H1 (cell line): ENCODE measurements around the gene PI4K2A. TPM values are rescaled to one million over a fixed set of nuclear protein-coding genes. Genes with fewer than 3 reads are reported as not detected.

ENCODE experiments used
- CHD1 ChIP-seq: IDR thresholded peaks from 2 replicates; pipeline ENCODE4 v1.6.1; 2012; ENCODE audit warnings: low read depth, low read length, improper control_type of control experiment
- CHD7 ChIP-seq: fragments of 300-600 bp; sonication (generic); IDR thresholded peaks from 2 replicates; pipeline ENCODE4 v1.7.1; 2012; ENCODE audit warnings: low read length, moderate library complexity, mild to moderate bottlenecking, inconsistent platforms; ENCODE audit not compliant: insufficient replicate concordance
- EGR1 ChIP-seq: IDR thresholded peaks from 2 replicates; pipeline ENCODE4 v1.6.1; 2011; ENCODE audit warnings: low read depth, low read length, borderline replicate concordance
- EZH2 ChIP-seq: fragments of 200-600 bp; sonication (generic); IDR thresholded peaks from 2 replicates; pipeline ENCODE4 v1.7.1; 2012; ENCODE audit warnings: low read depth, mild to moderate bottlenecking, moderate library complexity, low read length, inconsistent platforms; ENCODE audit not compliant: severe bottlenecking
- HDAC2 ChIP-seq, 2 experiments: fragments of 300-600 bp in 1 of 2; sonication (generic) in 1 of 2; IDR thresholded peaks; 2 replicates each; pipeline ENCODE4 v1.6.1; 2011 to 2012; ENCODE audit warnings: low read depth in 2 of 2, low read length in 2 of 2, mild to moderate bottlenecking in 2 of 2, moderate library complexity in 2 of 2, borderline replicate concordance in 1 of 2, inconsistent platforms in 1 of 2
- SIRT6 ChIP-seq: IDR thresholded peaks from one replicate; pipeline ENCODE4 v1.7.1; 2012; ENCODE audit warnings: low read length, inconsistent platforms
- SRF ChIP-seq: IDR thresholded peaks from 2 replicates; pipeline ENCODE4 v1.6.1; 2011; ENCODE audit warnings: mild to moderate bottlenecking, low read depth, low read length, moderate library complexity
- USF2 ChIP-seq: IDR thresholded peaks from 2 replicates; pipeline ENCODE4 v1.6.1; 2011; ENCODE audit warnings: low read length, improper control_type of control experiment
- ZNF274 ChIP-seq: IDR thresholded peaks from 2 replicates; pipeline ENCODE4 v1.7.0; 2012; ENCODE audit warnings: low read length, borderline replicate concordance; ENCODE audit errors: extremely low read depth
- polyA plus RNA-seq, 7 experiments: library from polyadenylated mRNA; depleted of rRNA in 3 of 7; stranded (reverse) in 5 of 7; unstranded in 2 of 7; fragments of >200 nt in 5 of 7; fragments of 200-250 nt in 2 of 7; gene quantifications; 1 replicate in 5 of 7; 2 replicates in 1 of 7; 4 replicates in 1 of 7; pipeline versions ENCODE4 v1.2.1 to v1.2.3, GENCODE V29; 2011 to 2013; ENCODE audit warnings: missing spikeins in 2 of 7, mixed read lengths in 2 of 7
- total RNA-seq: library from RNA; stranded (reverse); fragmentation: NEBNext Ultra II Directional; extraction: Animal tissue kit (Norgen Biotek cat#: 25700); gene quantifications from 2 replicates; pipeline ENCODE4 v1.2.1, GENCODE V29; 2021

PI4K2A gene
- total and polyA plus RNA-seq, 2 of the 8 experiments (the other 6 are each of a cell fraction or from before 2014, with no cell fraction given), result 20.7 to 21.9 TPM

- TF ChIP-seq CHD7 (no peak), USF2 (no peak), HDAC2 (IDR thresholded peaks at IDR 0.05; ENCODE audit: borderline replicate concordance in 1 of 2, low read depth in 2 of 2, low read length in 2 of 2) (no peak), ZNF274 (no peak), EGR1 (no peak), SIRT6 (no peak), CHD1 (no peak), EZH2 (no peak), SRF (no peak)
These were observed 16.3 kb downstream of the PI4K2A start (continued) for GRCh38 chr10:97656777-97657176.
